Measurements from ENCODE around the gene SF3B4. TPM values are rescaled to one million over a fixed set of nuclear protein-coding genes. Genes with fewer than 3 reads are reported as not detected.

SF3B4 gene
- total and polyA plus RNA-seq, 2 of the 8 experiments (the other 6 are each of a cell fraction or from before 2014, with no cell fraction given): 81.1 to 122 TPM

- H3K23me2 ChIP-seq (ENCODE audit: low read depth, low read length): peaks cover 17% of the 10 kb centered on the region
- no peak overlapping the region for H2AK5ac ChIP-seq (ENCODE audit: low read depth, low read length)
- no peaks in the 10 kb centered on the region for H3K9me3 ChIP-seq (ENCODE audit: insufficient read depth in 2 of 2, low read depth in 1 of 2, low read length in 1 of 2)
- peak overlapping the region in 1 of 4 experiments; percentile 86; a peak in 1 of 8 replicates for H3K4me3 ChIP-seq (ENCODE audit: extremely low read depth in 1 of 4, insufficient read depth in 2 of 4, low read depth in 3 of 4, low read length in 4 of 4)
- no peak overlapping the region for H3K27ac ChIP-seq (ENCODE audit: low read depth, low read length)
- ChIA-PET CTCF (ENCODE audit: partially characterized antibody) (no interaction called here), POLR2A (ENCODE audit: partially characterized antibody) (interaction anchor here (1.3 to 8.5 kb wide), 6 partner anchors 11 to 168 kb away, joined by 3 to 278 read pairs (median 14); partner anchors contain the start of gene MTMR11)
- FAIRE-seq: no peak
- WGBS, 2 experiments (ENCODE audit: extremely low coverage in 1 of 2, insufficient coverage in 1 of 2, insufficient read length in 1 of 2, insufficient replicate concordance in 2 of 2, low coverage in 1 of 2, low lambda C conversion rate in 2 of 2, missing lambda C conversion rate in 1 of 2): 94% methylated on average over 3 of the region's 3 CpGs; no CpG with 5 or more reads in 1 of the 2 experiments
- no peak overlapping the region for H2BK20ac ChIP-seq (ENCODE audit: low read length)
- H3K9ac ChIP-seq (replicated peaks in 1 of 4; ENCODE audit: extremely low read depth in 1 of 4, low read depth in 3 of 4, low read length in 3 of 4): no peak overlapping the region
- no peak overlapping the region for H3K56ac ChIP-seq (replicated peaks; ENCODE audit: insufficient read length, low read depth, low read length)
- H2BK5ac ChIP-seq (ENCODE audit: low read depth, low read length): no peak overlapping the region
- no peaks in the 10 kb centered on the region for H4K20me1 ChIP-seq (replicated peaks in 1 of 2; ENCODE audit: control insufficient read depth in 1 of 2, insufficient read depth in 2 of 2, low read length in 2 of 2)
- no peaks in the 10 kb centered on the region for H3K27me3 ChIP-seq (replicated peaks in 1 of 4; ENCODE audit: control insufficient read depth in 3 of 4, extremely low read depth in 1 of 4, insufficient read depth in 3 of 4, low read length in 3 of 4)
- H2BK12ac ChIP-seq (ENCODE audit: low read depth, low read length): no peak overlapping the region
- no peak overlapping the region for H2BK15ac ChIP-seq (ENCODE audit: low read length)
- no peak overlapping the region for H4K8ac ChIP-seq (ENCODE audit: extremely low read depth, insufficient read depth, low read length)
- H4K91ac ChIP-seq (replicated peaks; ENCODE audit: insufficient read length, low read length): no peak overlapping the region
- no peak overlapping the region for H3K4ac ChIP-seq (replicated peaks; ENCODE audit: insufficient read length, low read depth, low read length)
- 0 out of 4 replicates have a peak, but pooled peaks cover 0 to 4% of the 10 kb centered on the region in 2 experiments for H3K79me2 ChIP-seq (ENCODE audit: control insufficient read depth in 1 of 2, insufficient read depth in 2 of 2, low read length in 2 of 2)
- no peaks in the 10 kb centered on the region for H3K36me3 ChIP-seq (ENCODE audit: control insufficient read depth in 2 of 4, insufficient read depth in 4 of 4, low read length in 3 of 4)
- DNase-seq (ENCODE audit: low read depth in 1 of 2, low spot score in 2 of 2): no peak
- H4K5ac ChIP-seq (ENCODE audit: insufficient read length, low read depth, low read length): no peak overlapping the region
- no peak overlapping the region for H3K23ac ChIP-seq (ENCODE audit: insufficient read length)
- H2BK120ac ChIP-seq (replicated peaks; ENCODE audit: low read depth, low read length): no peak overlapping the region
- no peak overlapping the region for H3K14ac ChIP-seq (ENCODE audit: insufficient read length)
- H2AFZ ChIP-seq (ENCODE audit: low read length): no peak overlapping the region
- no peak overlapping the region for H3K18ac ChIP-seq (ENCODE audit: extremely low read depth, low read length)
- H3K79me1 ChIP-seq (ENCODE audit: low read depth, low read length): peaks cover 3% of the 10 kb centered on the region; the same call in 1 of the 2 replicates
- no peak overlapping the region; a peak in 1 of 4 replicates for H3K4me2 ChIP-seq (ENCODE audit: insufficient read depth in 1 of 2, low read depth in 2 of 2, low read length in 2 of 2)
- peaks cover 0 to 5% (median 0%) of the 10 kb centered on the region in 4 experiments; a peak in 4 of 7 replicates for H3K4me1 ChIP-seq (replicated peaks in 1 of 4; ENCODE audit: control insufficient read depth in 3 of 4, insufficient read depth in 4 of 4, low read length in 3 of 4)
- TF ChIP-seq FOSL1 (IDR thresholded peaks at IDR 0.05; ENCODE audit: insufficient read depth, low read depth, low read length) (no peak), E2F6 (IDR thresholded peaks at IDR 0.05) (no peak), EGR1 (IDR thresholded peaks at IDR 0.05; ENCODE audit: borderline replicate concordance, low read depth, low read length) (no peak), CBX8 (IDR thresholded peaks at IDR 0.05; ENCODE audit: borderline replicate concordance, low read depth, low read length) (no peak), TEAD4 (IDR thresholded peaks at IDR 0.05; ENCODE audit: low read depth, low read length) (no peak), NRF1 (IDR thresholded peaks at IDR 0.05; ENCODE audit: low read depth, low read length) (no peak), KDM1A (IDR thresholded peaks at IDR 0.05; ENCODE audit: borderline replicate concordance, low read length) (0 out of 2 replicates have a peak, but pooled peaks have one; percentile 54), RXRA (IDR thresholded peaks at IDR 0.05; ENCODE audit: insufficient read depth, low read depth, low read length) (no peak), CEBPB (IDR thresholded peaks at IDR 0.05; ENCODE audit: low read depth, low read length) (no peak), NANOG (IDR thresholded peaks at IDR 0.05; ENCODE audit: insufficient read depth, low read depth, low read length, poor library complexity, severe bottlenecking) (no peak), POLR2A (IDR thresholded peaks at IDR 0.05; ENCODE audit: control extremely low read depth in 1 of 2, low read depth in 2 of 2, low read length in 2 of 2) (peak in 1 of 2 experiments; percentile 50; a peak in 2 of 3 replicates), CTBP2 (IDR thresholded peaks at IDR 0.05; ENCODE audit: borderline replicate concordance, insufficient read depth, insufficient read length, low read length) (no peak)
Observed at GRCh38 chr1:149883598-149884247, 43.9 kb downstream of the SF3B4 start.

Measured in H1 (cell line).